Kidney (tissue), 14 donors: Measurements from ENCODE around the gene EMILIN1. TPM values are rescaled to one million over a fixed set of nuclear protein-coding genes. Genes with fewer than 3 reads are reported as not detected.

ENCODE experiments used
- DNase-seq, 5 donors: peaks; one replicate each; pipeline ENCODE4 v3.0.0-alpha.2; 2013 to 2020
- FAIRE-seq: peaks from 2 replicates; lab custom pipeline; 2012; peaks lifted over from hg19 to GRCh38; lab: Jason Lieb, UNC
- H3K27ac ChIP-seq, 2 donors: one replicate each; pipeline ENCODE4 v1.7.0; 2013; ENCODE audit warnings: low read depth in 2 of 2, low read length in 2 of 2, inconsistent platforms in 1 of 2
- H3K27me3 ChIP-seq: one replicate; pipeline ENCODE4 v1.7.1; 2013; ENCODE audit warnings: low read length, inconsistent platforms; ENCODE audit not compliant: control insufficient read depth, insufficient read depth
- H3K36me3 ChIP-seq, 3 donors: one replicate each; pipeline versions ENCODE4 v1.7.0 to v1.7.1; 2013; ENCODE audit warnings: low read length in 3 of 3, control low read depth in 1 of 3, inconsistent platforms in 1 of 3; ENCODE audit not compliant: insufficient read depth in 3 of 3, control insufficient read depth in 2 of 3
- H3K4me1 ChIP-seq, 3 donors: one replicate each; pipeline versions ENCODE4 v1.7.0 to v1.7.1; 2013; ENCODE audit warnings: low read length in 3 of 3, inconsistent platforms in 1 of 3, low read depth in 1 of 3; ENCODE audit not compliant: control insufficient read depth in 2 of 3, insufficient read depth in 2 of 3
- H3K4me3 ChIP-seq, 3 donors: one replicate each; pipeline versions ENCODE4 v1.7.0 to v1.8.1; 2013; ENCODE audit warnings: low read length in 3 of 3, control low read depth in 1 of 3, inconsistent platforms in 1 of 3
- H3K9ac ChIP-seq, 3 donors: one replicate each; pipeline versions ENCODE4 v1.7.0 to v1.7.1; 2013; ENCODE audit warnings: low read length in 3 of 3, control low read depth in 1 of 3, inconsistent platforms in 1 of 3
- H3K9me3 ChIP-seq, 3 donors: one replicate each; pipeline versions ENCODE4 v1.7.0 to v1.7.1; 2013; ENCODE audit warnings: low read length in 3 of 3, control low read depth in 1 of 3, inconsistent platforms in 1 of 3; ENCODE audit not compliant: control insufficient read depth in 2 of 3, insufficient read depth in 1 of 3
- intact Hi-C: fragments of 100-400 bp; cut with DNase I; formaldehyde crosslinking; loops from one replicate; pipeline ENCODE4 v1.11.1; 2022
- polyA plus RNA-seq: library from polyadenylated mRNA; stranded (reverse); fragments of 350-450 nt; fragmentation: Illumina TruSeq; extraction: RNeasy Lipid Tissue Mini Kit (QIAGEN cat#74804); gene quantifications from one replicate; pipeline ENCODE4 v1.2.3, GENCODE V29; 2014; ENCODE audit warnings: low read depth, low replicate concordance; ENCODE audit not compliant: insufficient read depth
- total RNA-seq: library from RNA; stranded (reverse); fragmentation: NEBNext Ultra II Directional; extraction: Animal tissue kit (Norgen Biotek cat#: 25700); gene quantifications from one replicate; pipeline ENCODE4 v1.2.1, GENCODE V29; 2021
- TF ChIP-seq, protein P1 (sequence below): IDR thresholded peaks from 3 replicates; pipeline ENCODE4 v1.5.1; 2012; ENCODE audit warnings: mild to moderate bottlenecking, moderate library complexity, borderline replicate concordance; ENCODE audit not compliant: insufficient read depth; ENCODE audit errors: extremely low read depth
- donor health status: control.
- donor health status: control.
- donor health status: control.
- donor health status: control.
- donor health status: control.
- donor health status: DM: yes; HTN: yes; CAD: no.
- donor health status: Normal renal cell carcinoma (clear cell type).

Gene EMILIN1
- total and polyA plus RNA-seq, 2 donors from 2014 or later = 32.1 to 75.2 TPM

GRCh38 chr2:27081984-27082772 is 3.8 kb downstream of the EMILIN1 start:
- H3K27me3 ChIP-seq = no peaks in the 10 kb centered on the region
- intact Hi-C loops = no loop called here
- TF ChIP-seq, protein P1, sequence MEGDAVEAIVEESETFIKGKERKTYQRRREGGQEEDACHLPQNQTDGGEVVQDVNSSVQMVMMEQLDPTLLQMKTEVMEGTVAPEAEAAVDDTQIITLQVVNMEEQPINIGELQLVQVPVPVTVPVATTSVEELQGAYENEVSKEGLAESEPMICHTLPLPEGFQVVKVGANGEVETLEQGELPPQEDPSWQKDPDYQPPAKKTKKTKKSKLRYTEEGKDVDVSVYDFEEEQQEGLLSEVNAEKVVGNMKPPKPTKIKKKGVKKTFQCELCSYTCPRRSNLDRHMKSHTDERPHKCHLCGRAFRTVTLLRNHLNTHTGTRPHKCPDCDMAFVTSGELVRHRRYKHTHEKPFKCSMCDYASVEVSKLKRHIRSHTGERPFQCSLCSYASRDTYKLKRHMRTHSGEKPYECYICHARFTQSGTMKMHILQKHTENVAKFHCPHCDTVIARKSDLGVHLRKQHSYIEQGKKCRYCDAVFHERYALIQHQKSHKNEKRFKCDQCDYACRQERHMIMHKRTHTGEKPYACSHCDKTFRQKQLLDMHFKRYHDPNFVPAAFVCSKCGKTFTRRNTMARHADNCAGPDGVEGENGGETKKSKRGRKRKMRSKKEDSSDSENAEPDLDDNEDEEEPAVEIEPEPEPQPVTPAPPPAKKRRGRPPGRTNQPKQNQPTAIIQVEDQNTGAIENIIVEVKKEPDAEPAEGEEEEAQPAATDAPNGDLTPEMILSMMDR = no peak
- H3K36me3 ChIP-seq = no peaks in the 10 kb centered on the region
- DNase-seq = peak in 1 of 5 donors; percentile 70
- H3K4me1 ChIP-seq = peaks cover 0 to 19% (median 5%) of the 10 kb centered on the region in 3 donors
- FAIRE-seq = no peak
- no peak overlapping the region for H3K4me3 ChIP-seq
- H3K9ac ChIP-seq = no peak overlapping the region
- no peak overlapping the region for H3K27ac ChIP-seq
- no peaks in the 10 kb centered on the region for H3K9me3 ChIP-seq

DNA sequence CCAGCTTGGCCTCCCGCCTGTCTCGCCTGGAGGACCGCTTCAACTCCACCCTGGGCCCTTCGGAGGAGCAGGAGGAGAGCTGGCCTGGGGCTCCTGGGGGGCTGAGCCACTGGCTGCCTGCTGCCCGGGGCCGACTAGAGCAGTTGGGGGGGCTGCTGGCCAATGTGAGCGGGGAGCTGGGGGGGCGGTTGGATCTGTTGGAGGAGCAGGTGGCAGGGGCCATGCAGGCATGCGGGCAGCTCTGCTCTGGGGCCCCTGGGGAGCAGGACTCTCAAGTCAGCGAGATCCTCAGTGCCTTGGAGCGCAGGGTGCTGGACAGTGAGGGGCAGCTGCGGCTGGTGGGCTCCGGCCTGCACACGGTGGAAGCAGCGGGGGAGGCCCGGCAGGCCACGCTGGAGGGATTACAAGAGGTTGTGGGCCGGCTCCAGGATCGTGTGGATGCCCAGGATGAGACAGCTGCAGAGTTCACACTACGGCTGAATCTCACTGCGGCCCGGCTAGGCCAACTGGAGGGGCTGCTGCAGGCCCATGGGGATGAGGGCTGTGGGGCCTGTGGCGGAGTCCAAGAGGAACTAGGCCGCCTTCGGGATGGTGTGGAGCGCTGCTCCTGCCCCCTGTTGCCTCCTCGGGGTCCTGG is 4.5 kb downstream of the EMILIN1 start:
- H3K27me3 ChIP-seq = no peaks in the 10 kb centered on the region
- peak in 1 of 5 donors; percentile 80 for DNase-seq
- no peaks in the 10 kb centered on the region for H3K9me3 ChIP-seq
- no peak for FAIRE-seq
- H3K4me3 ChIP-seq = no peak overlapping the region
- no peaks in the 10 kb centered on the region for H3K36me3 ChIP-seq
- H3K4me1 ChIP-seq = peaks cover 0 to 19% (median 5%) of the 10 kb centered on the region in 3 donors
- H3K27ac ChIP-seq = no peak overlapping the region
- H3K9ac ChIP-seq = no peak overlapping the region
- TF ChIP-seq, protein P1 = no peak
- intact Hi-C loops = no loop called here

GRCh38 chr2:27083410-27084296 is 5.2 kb downstream of the EMILIN1 start:
- no peaks in the 10 kb centered on the region for H3K36me3 ChIP-seq
- H3K9me3 ChIP-seq = no peaks in the 10 kb centered on the region
- intact Hi-C loops = no loop called here
- FAIRE-seq = no peak
- peak in 2 of 5 donors; percentile 33 to 79 for DNase-seq
- H3K4me3 ChIP-seq = no peak overlapping the region
- peaks cover 0 to 19% (median 5%) of the 10 kb centered on the region in 3 donors for H3K4me1 ChIP-seq
- TF ChIP-seq, protein P1 = no peak
- no peak overlapping the region for H3K9ac ChIP-seq
- H3K27ac ChIP-seq = no peak overlapping the region
- no peaks in the 10 kb centered on the region for H3K27me3 ChIP-seq
